Ectodermal cell (in vitro differentiated cells): ENCODE data around the gene CCNG1.

ENCODE experiments used
- H3K27ac ChIP-seq: 2 replicates; pipeline ENCODE4 v1.7.0; 2013; ENCODE audit warnings: mild to moderate bottlenecking, low read depth, low read length; ENCODE audit not compliant: insufficient read depth, poor library complexity, severe bottlenecking
- H3K27me3 ChIP-seq: 2 replicates; pipeline ENCODE4 v1.7.0; 2013; ENCODE audit warnings: mild to moderate bottlenecking, low read length; ENCODE audit not compliant: insufficient read depth, control insufficient read depth, poor library complexity, severe bottlenecking
- H3K36me3 ChIP-seq: one replicate; pipeline ENCODE4 v1.7.0; 2013; ENCODE audit warnings: low read length; ENCODE audit not compliant: control insufficient read depth, insufficient read depth
- H3K4me1 ChIP-seq: one replicate; pipeline ENCODE4 v1.7.0; 2013; ENCODE audit warnings: low read length; ENCODE audit not compliant: control insufficient read depth, insufficient read depth
- H3K4me3 ChIP-seq: 2 replicates; pipeline ENCODE4 v1.7.0; 2013; ENCODE audit warnings: low read depth, low read length, control low read depth; ENCODE audit not compliant: insufficient read depth
- H3K9me3 ChIP-seq: 2 replicates; pipeline ENCODE4 v1.7.0; 2013; ENCODE audit warnings: mild to moderate bottlenecking, low read length, moderate library complexity; ENCODE audit not compliant: control insufficient read depth
- WGBS, 2 experiments: methylation state at CpG; one replicate each; pipeline ENCODE4 v1.1.7; 2013; ENCODE audit warnings: missing lambda C conversion rate in 2 of 2; 5-methylcytosine and 5-hydroxymethylcytosine counted together

The CCNG1 gene

DNA sequence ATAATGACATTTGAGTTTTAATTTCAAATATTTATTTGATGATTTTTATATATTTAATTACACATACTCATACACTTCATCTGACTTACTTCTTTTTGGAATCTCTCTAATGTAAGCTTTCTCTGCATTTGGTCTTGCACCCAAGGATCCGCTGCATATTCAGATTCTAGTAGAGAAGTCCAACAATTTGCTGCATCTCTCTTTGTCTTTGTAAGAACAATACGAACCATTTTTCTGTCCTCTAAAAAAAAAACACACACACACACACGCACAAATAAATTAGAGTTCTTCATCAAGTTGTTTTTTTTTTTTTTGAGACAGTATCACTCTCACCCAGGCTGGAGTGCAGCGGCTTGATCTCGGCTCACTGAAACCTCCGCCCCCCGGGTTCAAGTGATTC is 19.4 kb downstream of the CCNG1 start:
- Histone ChIP-seq H3K27me3 (no peaks in the 10 kb centered on the region), H3K4me1 (peaks cover 4% of the 10 kb centered on the region), H3K9me3 (no peaks in the 10 kb centered on the region), H3K36me3 (peaks cover 14% of the 10 kb centered on the region), H3K27ac (no peak overlapping the region), H3K4me3 (no peak overlapping the region)
- 90 to 93% methylated on average over 7 of the region's 7 CpGs for WGBS, 2 experiments

GRCh38 chr5:163458778-163459385 is 21.5 kb downstream of the CCNG1 start:
- Histone ChIP-seq H3K9me3 (no peaks in the 10 kb centered on the region), H3K4me1 (peaks cover 4% of the 10 kb centered on the region), H3K27me3 (no peaks in the 10 kb centered on the region), H3K36me3 (peaks cover 14% of the 10 kb centered on the region), H3K4me3 (peak overlapping the region; percentile 90), H3K27ac (no peak overlapping the region)
- 49 to 55% methylated on average over 4 to 6 of the region's 6 CpGs for WGBS, 2 experiments

DNA sequence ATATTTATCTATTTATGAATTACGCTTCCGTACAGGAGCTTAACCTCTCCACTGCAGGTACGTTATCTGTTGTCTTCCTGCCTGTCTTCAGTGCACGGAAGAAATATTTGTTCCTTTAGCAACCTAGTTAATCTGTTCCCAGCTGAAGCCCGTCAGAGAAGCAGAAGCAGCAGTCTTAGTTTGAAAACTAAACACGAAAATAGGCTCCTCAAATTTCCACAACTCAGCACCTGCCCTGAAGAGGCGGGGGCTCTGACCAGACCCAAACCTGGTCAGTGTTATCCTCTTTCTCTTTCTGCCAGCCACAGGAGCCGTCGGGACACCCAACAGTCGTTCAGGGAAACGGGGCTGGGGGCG is 22.0 kb downstream of the CCNG1 start:
- Histone ChIP-seq H3K4me3 (peak overlapping the region; percentile 90), H3K9me3 (no peaks in the 10 kb centered on the region), H3K27me3 (no peaks in the 10 kb centered on the region)

GRCh38 chr5:163459819-163460561 is 22.6 kb downstream of the CCNG1 start, which contains the start of gene NUDCD2:
NUDCD2 (minus strand) TSS chr5:163460102; CDS start chr5:163460050, 52 bp downstream.
- no peaks in the 10 kb centered on the region for H3K9me3 ChIP-seq
- H3K4me1 ChIP-seq = peaks cover 4% of the 10 kb centered on the region
- peak within 1 kb of the TSS; percentile 100 for H3K27ac ChIP-seq
- no peaks in the 10 kb centered on the region for H3K27me3 ChIP-seq
- H3K36me3 ChIP-seq = peaks cover 11% of the 10 kb centered on the region
- WGBS, 2 experiments = 0% methylated on average over 59 of the region's 59 CpGs
- H3K4me3 ChIP-seq = peak within 1 kb of the TSS; percentile 90

More for the DNA sequence above, 22.0 kb downstream of the CCNG1 start:
- Histone ChIP-seq H3K36me3 (peaks cover 14% of the 10 kb centered on the region), H3K27ac (peak overlapping the region; percentile 100), H3K4me1 (peaks cover 4% of the 10 kb centered on the region)
- WGBS, 2 experiments = 1 to 2% methylated on average over 12 of the region's 12 CpGs

DNA sequence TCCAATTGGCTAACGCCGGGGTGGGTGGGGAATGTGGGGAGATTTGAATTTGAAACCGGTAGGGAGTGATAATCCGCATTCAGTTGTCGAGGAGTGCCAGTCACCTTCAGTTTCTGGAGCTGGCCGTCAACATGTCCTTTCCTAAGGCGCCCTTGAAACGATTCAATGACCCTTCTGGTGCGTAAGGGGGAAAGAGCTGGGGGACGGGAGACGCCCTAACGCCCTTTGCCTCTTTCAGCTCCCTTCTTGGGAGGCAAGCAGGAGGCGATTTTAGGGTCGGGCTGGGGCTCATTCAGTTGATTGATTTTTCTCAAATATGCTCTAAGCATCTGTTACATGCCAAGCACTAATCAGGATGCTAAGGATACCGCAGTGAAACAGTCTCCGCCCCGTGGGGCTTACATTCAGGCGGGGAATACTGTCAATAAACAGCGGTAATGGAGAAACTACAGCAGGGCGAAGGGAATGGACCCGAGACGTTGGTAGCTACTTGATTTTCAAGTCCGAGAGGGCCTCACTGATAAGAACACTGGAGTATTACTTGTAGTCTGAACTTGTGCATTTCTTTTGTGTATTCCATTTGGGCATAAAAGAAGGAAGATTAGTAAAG is 23.3 kb downstream of the CCNG1 start, which contains the start of gene HMMR:
Gene HMMR (plus strand): TSS at position 71 of the 610 bp plus-strand sequence. CDS start 61 bp downstream, at position 132.
- H3K4me1 ChIP-seq = peaks cover 4% of the 10 kb centered on the region
- no peaks in the 10 kb centered on the region for H3K27me3 ChIP-seq
- H3K27ac ChIP-seq = peak within 1 kb of the TSS; percentile 100
- 0 to 1% methylated on average over 23 of the region's 23 CpGs for WGBS, 2 experiments
- H3K9me3 ChIP-seq = no peaks in the 10 kb centered on the region
- H3K36me3 ChIP-seq = peaks cover 5% of the 10 kb centered on the region
- peak within 1 kb of the TSS; percentile 90 for H3K4me3 ChIP-seq

DNA sequence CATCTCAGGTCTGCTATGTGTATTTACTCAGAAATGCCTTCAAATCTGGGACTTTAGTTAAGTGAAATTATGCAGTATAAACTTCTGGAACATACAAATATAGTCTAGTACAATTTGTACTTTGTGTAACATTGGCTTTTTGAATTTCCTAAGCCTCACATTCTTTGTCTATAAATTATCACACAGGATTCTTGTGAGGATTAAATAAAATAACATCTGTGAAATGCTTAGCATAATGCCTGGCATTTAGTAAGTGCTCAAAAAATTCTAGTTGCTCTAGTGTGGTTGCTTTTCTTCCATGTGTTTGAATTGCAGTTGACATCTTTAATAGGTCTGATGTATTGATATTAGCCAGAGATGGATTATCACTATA is 25.7 kb downstream of the CCNG1 start:
- Histone ChIP-seq H3K4me1 (peaks cover 4% of the 10 kb centered on the region), H3K36me3 (no peaks in the 10 kb centered on the region), H3K27ac (no peak overlapping the region), H3K4me3 (no peak overlapping the region), H3K9me3 (no peaks in the 10 kb centered on the region), H3K27me3 (no peaks in the 10 kb centered on the region)

DNA sequence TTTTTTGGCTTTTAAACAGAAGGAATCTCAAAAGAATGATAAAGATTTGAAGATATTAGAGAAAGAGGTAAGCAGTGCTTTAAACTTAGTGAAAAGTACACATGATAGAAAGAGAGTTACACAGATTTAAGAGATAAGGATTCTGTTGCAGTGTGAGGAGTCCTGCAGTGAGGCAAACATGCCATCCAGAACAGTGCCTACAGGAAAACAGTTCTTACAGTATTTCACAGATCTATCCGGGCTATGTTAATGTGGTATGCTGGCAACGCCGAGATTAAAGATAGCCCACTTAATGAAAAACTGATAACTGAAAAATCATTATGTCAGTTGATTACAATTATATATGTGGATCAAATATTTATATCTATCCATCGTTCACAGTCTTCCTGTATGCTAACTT is 30.3 kb downstream of the CCNG1 start:
- no peaks in the 10 kb centered on the region for H3K9me3 ChIP-seq

GRCh38 chr5:163473635-163474243 is 36.3 kb downstream of the CCNG1 start:
- Histone ChIP-seq H3K9me3 (no peaks in the 10 kb centered on the region), H3K27ac (no peak overlapping the region), H3K36me3 (peaks cover 40% of the 10 kb centered on the region), H3K27me3 (no peaks in the 10 kb centered on the region), H3K4me3 (no peak overlapping the region), H3K4me1 (no peaks in the 10 kb centered on the region)
- 96 to 97% methylated on average over 3 of the region's 3 CpGs for WGBS, 2 experiments

More for the DNA sequence above, 30.3 kb downstream of the CCNG1 start:
- no peaks in the 10 kb centered on the region for H3K4me1 ChIP-seq
- H3K27ac ChIP-seq = no peak overlapping the region
- H3K36me3 ChIP-seq = peaks cover 23% of the 10 kb centered on the region
- no peaks in the 10 kb centered on the region for H3K27me3 ChIP-seq
- H3K4me3 ChIP-seq = no peak overlapping the region
- 91 to 100% methylated on average over 3 to 4 of the region's 4 CpGs for WGBS, 2 experiments

- no peaks in the 10 kb centered on the region for H3K27me3 ChIP-seq
- no peak overlapping the region for H3K27ac ChIP-seq
- 97 to 100% methylated on average over 1 of the region's 2 CpGs for WGBS, 2 experiments
- H3K9me3 ChIP-seq = no peaks in the 10 kb centered on the region
- H3K4me3 ChIP-seq = no peak overlapping the region
- no peaks in the 10 kb centered on the region for H3K4me1 ChIP-seq
- peaks cover 38% of the 10 kb centered on the region for H3K36me3 ChIP-seq
Observed at GRCh38 chr5:163475411-163475810, 38.0 kb downstream of the CCNG1 start.
